NCI-H2196 treated with DMSO at 0.1 percent for 48 hours (cell line): ENCODE measurements around the gene MPV17.
"Not testable (repeated sequence)": the region's sequence is repeated elsewhere in the genome, so short reads cannot be mapped to it uniquely, and the experiment has no call there.

ENCODE experiments used
- DNase-seq: peaks from one replicate; lab custom pipeline; 2025; ENCODE audit not compliant: unreplicated experiment; lab: John Stamatoyannopoulos, UW

MPV17 gene

GRCh38 chr2:27322766-27323595 lies at the start of gene MPV17:
Gene MPV17, minus strand, starts transcription at chr2:27323097. Its CDS starts 580 bp downstream, at chr2:27322517.
- peak; percentile 93 for DNase-seq

GRCh38 chr2:27370816-27371620 lies 48.1 kb upstream of the MPV17 start:
- DNase-seq, result no peak

- DNase-seq, result peak; percentile 95
These were observed 47.3 kb upstream of the MPV17 start, which contains the start of the genes EIF2B4 and SNX17 for GRCh38 chr2:27370026-27370815. Gene EIF2B4, minus strand, starts transcription at chr2:27370338. Its CDS starts 24 bp downstream, at chr2:27370314. Gene SNX17, plus strand, starts transcription at chr2:27370616. Its CDS starts 128 bp downstream, at chr2:27370744.

- DNase-seq, result no peak
These were observed 46.7 kb upstream of the MPV17 start for GRCh38 chr2:27369471-27370025.

GRCh38 chr2:27363933-27364332 lies 41.0 kb upstream of the MPV17 start:
- DNase-seq, result no peak

- DNase-seq, result no peak
These were observed 40.0 kb upstream of the MPV17 start for GRCh38 chr2:27362678-27363420.

GRCh38 chr2:27356382-27357181 lies 33.7 kb upstream of the MPV17 start, which contains the start of gene GTF3C2:
Gene GTF3C2, minus strand, starts transcription at chr2:27356764. Its CDS starts 13,210 bp downstream, at chr2:27343554.
- peak; percentile 91 for DNase-seq

- DNase-seq, result peak; percentile 48
These were observed 33.1 kb upstream of the MPV17 start for GRCh38 chr2:27356056-27356381.

- no peak for DNase-seq
These were observed 31.7 kb upstream of the MPV17 start for GRCh38 chr2:27354597-27354927.

GRCh38 chr2:27353762-27354596 lies 31.1 kb upstream of the MPV17 start:
- no peak for DNase-seq

- not testable (repeated sequence) for DNase-seq
These were observed 30.5 kb upstream of the MPV17 start for GRCh38 chr2:27353386-27353761.

- no peak for DNase-seq
These were observed 29.1 kb upstream of the MPV17 start for GRCh38 chr2:27351802-27352598.

- DNase-seq, result no peak
These were observed 27.3 kb upstream of the MPV17 start for GRCh38 chr2:27350106-27350693.

GRCh38 chr2:27347641-27348040 lies 24.7 kb upstream of the MPV17 start:
- DNase-seq, result no peak

GRCh38 chr2:27336173-27336572 lies 13.3 kb upstream of the MPV17 start:
- DNase-seq, result no peak

- no peak for DNase-seq
These were observed 12.4 kb upstream of the MPV17 start for GRCh38 chr2:27335311-27335710.

GRCh38 chr2:27324720-27325119 lies 1.8 kb upstream of the MPV17 start:
- no peak for DNase-seq
